SU-DHL-6 (cell line): Measurements from ENCODE around the gene AURKAIP1.
"Not testable (repeated sequence)": the region's sequence is repeated elsewhere in the genome, so short reads cannot be mapped to it uniquely, and the experiment has no call there.

Source experiments
- H2AFZ ChIP-seq: fragments of 200-600 bp; sonication (generic); 2 replicates; pipeline ENCODE4 v1.6.1; 2014; ENCODE audit warnings: low read depth, mild to moderate bottlenecking, moderate library complexity, mixed read lengths, antibody characterized with exemption, low read length; ENCODE audit not compliant: severe bottlenecking
- H3F3A ChIP-seq: fragments of 200-600 bp; shearing (Covaris generic); 2 replicates; pipeline ENCODE4 v1.6.0; 2016; ENCODE audit warnings: antibody characterized with exemption, mild to moderate bottlenecking; ENCODE audit not compliant: insufficient read depth
- H3K27ac ChIP-seq: fragments of 200-600 bp; sonication (generic); 2 replicates; pipeline ENCODE4 v1.5.1; 2016; ENCODE audit warnings: low read depth, mild to moderate bottlenecking, low read length, moderate library complexity, mixed read lengths
- H3K27me3 ChIP-seq: fragments of 200-600 bp; sonication (generic), shearing (Covaris generic); 2 replicates; pipeline ENCODE4 v1.6.0; 2014; ENCODE audit warnings: mild to moderate bottlenecking, low read length
- H3K36me3 ChIP-seq: fragments of 200-600 bp; sonication (generic); 2 replicates; pipeline ENCODE4 v1.6.1; 2014; ENCODE audit warnings: mild to moderate bottlenecking, low read length, mixed read lengths
- H3K4me2 ChIP-seq: fragments of 300-600, 200-600 bp; shearing (Covaris generic), sonication (generic); 2 replicates; pipeline ENCODE4 v1.6.0; 2014; ENCODE audit warnings: low read length, low read depth, mild to moderate bottlenecking; ENCODE audit not compliant: poor library complexity, severe bottlenecking
- H3K4me3 ChIP-seq: fragments of 200-600 bp; sonication (generic); 2 replicates; pipeline ENCODE4 v1.5.1; 2014; ENCODE audit warnings: antibody characterized with exemption, low read length, mild to moderate bottlenecking, mixed read lengths; ENCODE audit not compliant: insufficient read depth, poor library complexity, severe bottlenecking
- H3K79me2 ChIP-seq: fragments of 200-600 bp; sonication (generic); 2 replicates; pipeline ENCODE4 v1.6.1; 2014; ENCODE audit warnings: mild to moderate bottlenecking, low read length, moderate library complexity; ENCODE audit not compliant: insufficient read depth
- H3K9ac ChIP-seq: fragments of 200-600 bp; sonication (generic); 2 replicates; pipeline ENCODE4 v1.7.0; 2014; ENCODE audit warnings: mild to moderate bottlenecking, low read length
- H3K9me2 ChIP-seq: fragments of 200-600 bp; sonication (generic); replicated peaks from 2 replicates; pipeline ENCODE4 v1.6.1; 2014; ENCODE audit warnings: low read length; ENCODE audit not compliant: insufficient read depth
- H3K9me3 ChIP-seq: fragments of 200-600 bp; sonication (generic); 2 replicates; pipeline ENCODE4 v1.6.1; 2014; ENCODE audit warnings: low read length, mixed read lengths; ENCODE audit not compliant: insufficient read depth
- H4K20me1 ChIP-seq: fragments of 200-600 bp; sonication (generic); 2 replicates; pipeline ENCODE4 v1.6.1; 2014; ENCODE audit warnings: low read depth, mild to moderate bottlenecking, antibody characterized with exemption, low read length, moderate library complexity, mixed read lengths
- CTCF ChIP-seq: fragments of 200-600 bp; sonication (generic); IDR thresholded peaks from one replicate; pipeline ENCODE4 v1.5.1; 2017; ENCODE audit warnings: antibody characterized with exemption, mild to moderate bottlenecking, low read length, moderate library complexity; ENCODE audit not compliant: insufficient read depth, poor library complexity, severe bottlenecking
- EZH2phosphoT487 ChIP-seq: fragments of 200-600 bp; sonication (generic), shearing (Covaris generic); conservative IDR thresholded peaks from 2 replicates; pipeline ENCODE4 v1.6.1; 2018; ENCODE audit warnings: mild to moderate bottlenecking, antibody characterized with exemption, low read length, moderate library complexity, mixed read lengths

The AURKAIP1 gene

GRCh38 chr1:1418464-1419362, 43.7 kb upstream of the AURKAIP1 start:
- no peak overlapping the region for H2AFZ ChIP-seq
- no peaks in the 10 kb centered on the region for H3K9me3 ChIP-seq
- H3K79me2 ChIP-seq, result no peaks in the 10 kb centered on the region
- H3K9me2 ChIP-seq, result no peaks in the 10 kb centered on the region
- no peaks in the 10 kb centered on the region for H3K27me3 ChIP-seq
- no peaks in the 10 kb centered on the region for H3K36me3 ChIP-seq
- H3K4me2 ChIP-seq, result no peak overlapping the region
- no peak for TF ChIP-seq CTCF
- TF ChIP-seq EZH2phosphoT487, result no peak
- no peaks in the 10 kb centered on the region for H3F3A ChIP-seq
- no peak overlapping the region for H3K9ac ChIP-seq
- no peak overlapping the region for H3K4me3 ChIP-seq
- H4K20me1 ChIP-seq, result no peaks in the 10 kb centered on the region
- H3K27ac ChIP-seq, result no peak overlapping the region

- not testable (repeated sequence) for H3K4me3 ChIP-seq, H3K4me2 ChIP-seq, H3K9me3 ChIP-seq, H3K79me2 ChIP-seq, H3K27ac ChIP-seq, H3F3A ChIP-seq, H3K9me2 ChIP-seq, H3K27me3 ChIP-seq, H3K9ac ChIP-seq, H2AFZ ChIP-seq, H3K36me3 ChIP-seq, H4K20me1 ChIP-seq
Observed at GRCh38 chr1:1417825-1418463, 42.9 kb upstream of the AURKAIP1 start.

GRCh38 chr1:1417396-1417795, 42.4 kb upstream of the AURKAIP1 start:
- not testable (repeated sequence) for H3K4me3 ChIP-seq, H3K79me2 ChIP-seq, H3K9me3 ChIP-seq, H3K27me3 ChIP-seq, H2AFZ ChIP-seq, H3K27ac ChIP-seq, H3K36me3 ChIP-seq, H3K9me2 ChIP-seq, H3K4me2 ChIP-seq, H3F3A ChIP-seq, H3K9ac ChIP-seq, H4K20me1 ChIP-seq

- no peaks in the 10 kb centered on the region for H3K79me2 ChIP-seq
- TF ChIP-seq EZH2phosphoT487, result no peak
- TF ChIP-seq CTCF, result no peak
- no peaks in the 10 kb centered on the region for H3K9me2 ChIP-seq
- no peaks in the 10 kb centered on the region for H3K27me3 ChIP-seq
- no peak overlapping the region for H3K4me2 ChIP-seq
- H3K27ac ChIP-seq, result no peak overlapping the region
- no peak overlapping the region for H3K4me3 ChIP-seq
- no peaks in the 10 kb centered on the region for H3K9me3 ChIP-seq
- H2AFZ ChIP-seq, result no peak overlapping the region
- no peak overlapping the region for H3K9ac ChIP-seq
- H3F3A ChIP-seq, result no peaks in the 10 kb centered on the region
- no peaks in the 10 kb centered on the region for H4K20me1 ChIP-seq
- no peaks in the 10 kb centered on the region for H3K36me3 ChIP-seq
Observed at GRCh38 chr1:1415751-1416150, 40.7 kb upstream of the AURKAIP1 start.

GRCh38 chr1:1412311-1412902, 37.4 kb upstream of the AURKAIP1 start:
- H3K36me3 ChIP-seq, H3F3A ChIP-seq, H3K4me3 ChIP-seq, H3K27ac ChIP-seq, H3K4me2 ChIP-seq, H2AFZ ChIP-seq, H3K9ac ChIP-seq, H3K9me3 ChIP-seq, H3K27me3 ChIP-seq, H3K9me2 ChIP-seq, H4K20me1 ChIP-seq: not testable (repeated sequence)
- peaks cover 21% of the 10 kb centered on the region for H3K79me2 ChIP-seq
